ENCODE data around the gene TRUB1.

Gene TRUB1

GRCh38 chr10:114917927-114918672, 19.9 kb upstream of the TRUB1 start:
- TF ChIP-seq CTCF (IDR thresholded peaks at IDR 0.05; ENCODE audit: insufficient read depth, low read length, missing control alignments): no peak
- CTCF ChIA-PET: no interaction called here
- POLR2A ChIA-PET: no interaction called here
- DNase-seq (ENCODE audit: low read depth, low spot score): no peak
- no peak overlapping the region for H3K4me3 ChIP-seq (ENCODE audit: low read depth, low read length)

DNA sequence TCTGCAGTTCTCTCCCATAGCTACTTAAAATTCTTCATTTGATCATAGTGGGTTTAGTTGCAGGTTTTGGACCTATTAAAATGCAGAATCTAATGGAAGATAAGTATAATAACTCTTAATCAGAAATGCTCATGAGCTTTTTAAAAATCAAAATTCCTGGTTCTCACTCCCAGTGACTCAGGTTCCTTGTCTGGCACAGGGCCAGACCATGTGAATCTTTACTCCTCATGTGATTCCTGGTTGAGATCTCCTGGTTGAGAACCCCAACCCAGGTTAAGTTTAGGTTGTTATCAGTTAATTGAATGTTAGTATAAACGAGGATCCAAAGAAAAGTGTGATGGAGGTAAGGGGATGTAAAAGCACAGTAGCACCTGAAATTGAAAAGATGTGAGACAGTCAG, 17.5 kb upstream of the TRUB1 start:
- no peak for TF ChIP-seq CTCF (IDR thresholded peaks at IDR 0.05; ENCODE audit: insufficient read depth, low read length, missing control alignments)
- CTCF ChIA-PET: interaction anchor here (1.3 to 1.4 kb wide), 2 partner anchors 9 to 42 kb away, joined by 3 to 5 read pairs; no protein-coding TSS in a partner anchor
- POLR2A ChIA-PET: no interaction called here
- no peak for DNase-seq (ENCODE audit: low read depth, low spot score)
- no peak overlapping the region for H3K4me3 ChIP-seq (ENCODE audit: low read depth, low read length)

- POLR2A ChIA-PET: no interaction called here
- CTCF ChIA-PET: interaction anchor here (1.1 to 2.0 kb wide), 2 partner anchors 18 to 43 kb away, joined by 3 to 7 read pairs; no protein-coding TSS in a partner anchor
These were observed 16.0 kb upstream of the TRUB1 start for GRCh38 chr10:114922003-114922402.

GRCh38 chr10:114923551-114923950, 14.4 kb upstream of the TRUB1 start:
- DNase-seq (ENCODE audit: low read depth, low spot score): no peak
- CTCF ChIA-PET: interaction anchor here (1.1 to 2.0 kb wide), 5 partner anchors 9 to 620 kb away, joined by 3 to 7 read pairs (median 3); no protein-coding TSS in a partner anchor
- POLR2A ChIA-PET: interaction anchor here (0.6 kb wide), 1 partner anchor 405 kb away, joined by 4 read pairs; no protein-coding TSS in a partner anchor

More at GRCh38 chr10:114922003-114922402, 16.0 kb upstream of the TRUB1 start:
- H3K4me3 ChIP-seq (ENCODE audit: low read depth, low read length): no peak overlapping the region
- no peak for TF ChIP-seq CTCF (IDR thresholded peaks at IDR 0.05; ENCODE audit: insufficient read depth, low read length, missing control alignments)
- no peak for DNase-seq (ENCODE audit: low read depth, low spot score)

DNA sequence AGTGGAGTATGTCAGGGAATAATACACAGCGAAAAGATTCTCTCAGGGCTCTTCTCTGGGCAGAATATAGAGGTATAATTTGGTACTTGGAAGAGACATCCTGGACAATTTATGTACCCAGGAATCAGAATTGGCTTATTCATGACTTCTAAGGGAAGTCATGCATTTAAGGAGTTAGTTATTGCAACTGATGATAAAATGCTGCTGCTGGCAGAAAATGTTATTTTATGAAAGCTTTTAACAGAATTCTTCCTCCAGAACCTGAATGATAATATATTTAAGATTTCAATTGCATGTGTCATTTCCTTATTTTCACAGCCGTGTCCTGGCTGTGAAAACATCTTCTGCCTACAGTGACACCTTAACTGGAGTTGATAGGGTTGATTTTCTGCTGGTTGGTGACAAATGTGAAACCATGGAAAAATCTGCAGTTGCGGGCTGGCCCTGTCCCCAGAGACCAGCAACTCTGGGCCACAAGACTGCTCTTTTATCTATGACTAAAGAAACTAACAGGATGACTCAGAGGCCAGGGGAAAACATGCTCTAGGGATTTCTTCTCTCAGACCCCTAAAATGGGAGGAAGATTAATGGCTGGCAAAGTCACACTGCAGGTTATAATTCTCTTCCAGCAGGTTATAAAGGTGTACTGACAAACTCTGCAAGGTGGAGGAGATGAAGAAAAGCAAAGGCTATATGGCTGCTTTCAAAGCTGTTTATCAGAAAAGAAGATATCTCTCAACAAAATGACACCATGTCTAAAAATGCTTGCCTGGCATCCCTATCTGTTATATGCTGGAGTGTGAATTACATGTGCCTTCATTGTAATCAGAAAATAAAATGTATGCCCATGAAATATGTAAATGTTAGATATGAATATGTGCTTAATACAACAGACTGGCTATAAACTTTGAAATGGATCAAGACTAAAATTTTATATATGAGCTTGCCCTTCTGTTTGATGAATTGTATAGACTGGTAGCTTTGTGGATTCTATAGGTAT, 12.1 kb upstream of the TRUB1 start:
- no peak overlapping the region for H3K4me3 ChIP-seq (ENCODE audit: low read depth, low read length)
- CTCF ChIA-PET: interaction anchor here (0.7 to 1.3 kb wide), 4 partner anchors 11 to 47 kb away, joined by 3 read pairs; no protein-coding TSS in a partner anchor
- POLR2A ChIA-PET: interaction anchor here (0.7 kb wide), 1 partner anchor 62 kb away, joined by 3 read pairs; no protein-coding TSS in a partner anchor
- no peak for DNase-seq (ENCODE audit: low read depth, low spot score)
- no peak for TF ChIP-seq CTCF (IDR thresholded peaks at IDR 0.05; ENCODE audit: insufficient read depth, low read length, missing control alignments)

More at GRCh38 chr10:114923551-114923950, 14.4 kb upstream of the TRUB1 start:
- TF ChIP-seq CTCF (IDR thresholded peaks at IDR 0.05; ENCODE audit: insufficient read depth, low read length, missing control alignments): no peak
- H3K4me3 ChIP-seq (ENCODE audit: low read depth, low read length): no peak overlapping the region
